GM19438 (cell line): ENCODE results near the gene SLBP.
"Not testable (repeated sequence)": the region's sequence is repeated elsewhere in the genome, so short reads cannot be mapped to it uniquely, and the experiment has no call there.

Experiments
- ATAC-seq: cut with Tn5 transposase; IDR thresholded peaks from one replicate; pipeline ENCODE4 v1.9.1; 2021; ENCODE audit warnings: low read depth; ENCODE audit not compliant: unreplicated experiment

Gene SLBP

DNA sequence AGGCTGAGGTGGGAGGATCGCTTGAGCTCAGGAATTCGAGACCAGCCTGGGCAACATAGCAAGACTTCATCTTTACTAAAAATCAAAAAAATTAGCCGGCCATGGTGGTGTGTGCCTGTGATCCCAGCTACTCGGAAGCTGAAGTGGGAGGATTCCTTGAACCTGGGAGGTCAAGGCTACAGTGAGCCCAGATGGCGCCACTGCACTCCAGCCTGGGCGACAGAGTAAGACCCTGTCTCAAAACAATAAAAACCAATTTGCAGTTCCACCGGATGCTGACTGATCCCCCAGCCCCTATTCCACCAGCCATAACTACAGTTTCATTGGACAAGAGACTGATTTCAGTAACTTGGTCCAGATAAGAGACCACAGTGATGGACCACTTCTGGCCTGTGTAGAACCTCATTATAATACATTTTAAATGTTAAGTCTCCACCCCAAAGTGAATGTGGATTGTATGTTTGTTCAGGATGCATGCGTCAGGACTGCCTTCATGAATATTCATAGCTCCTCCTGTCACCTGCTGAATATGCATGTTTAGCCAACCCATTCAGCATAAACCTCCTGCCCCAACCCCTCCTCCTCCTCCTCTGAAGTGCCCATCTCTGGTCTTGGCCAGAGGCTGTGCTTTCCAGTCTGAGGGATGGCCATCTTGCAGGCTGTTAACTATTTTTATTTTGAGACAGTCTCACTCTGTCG lies 2.3 kb upstream of the SLBP start:
- no peak for ATAC-seq

DNA sequence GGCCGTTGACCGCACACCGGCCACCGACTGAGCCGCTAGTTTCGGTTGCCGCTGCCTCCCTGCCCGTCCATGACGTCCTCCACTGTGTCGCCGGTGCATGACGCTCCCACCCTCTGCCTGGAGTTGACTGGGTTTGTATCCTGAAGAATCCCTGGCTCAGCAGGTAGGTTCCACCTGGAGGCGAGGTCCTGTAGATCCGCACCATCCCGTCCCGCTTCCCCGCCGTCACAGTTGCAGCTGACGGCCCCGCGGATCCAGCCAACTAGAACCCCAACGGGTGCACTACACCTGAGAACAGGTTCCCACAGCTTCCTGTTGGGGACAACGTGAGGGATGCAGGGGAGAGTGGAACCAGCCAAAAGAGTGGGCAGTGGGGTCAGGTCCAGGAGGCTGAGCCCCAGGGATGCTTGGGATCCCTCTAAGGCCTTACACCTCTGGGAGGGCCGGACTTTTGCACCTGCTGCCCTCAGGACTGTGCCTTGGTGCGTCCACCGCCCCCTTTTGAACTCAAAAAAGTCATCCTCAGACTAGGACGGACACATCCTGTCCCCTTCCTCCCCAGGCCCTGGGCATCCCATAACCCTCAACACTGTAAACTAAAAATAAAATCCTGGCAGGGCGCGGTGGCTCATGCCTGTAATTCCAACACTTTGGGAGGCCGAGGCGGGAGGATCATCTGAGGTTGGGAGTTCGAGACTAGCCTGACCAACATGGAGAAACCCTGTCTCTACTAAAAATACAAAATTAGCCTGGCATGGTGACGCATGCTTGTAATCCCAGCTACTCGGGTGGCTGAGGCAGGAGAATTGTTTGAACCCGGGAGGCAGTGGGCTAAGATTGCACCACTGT lies 1.1 kb upstream of the SLBP start:
- ATAC-seq, result peak; percentile 4

DNA sequence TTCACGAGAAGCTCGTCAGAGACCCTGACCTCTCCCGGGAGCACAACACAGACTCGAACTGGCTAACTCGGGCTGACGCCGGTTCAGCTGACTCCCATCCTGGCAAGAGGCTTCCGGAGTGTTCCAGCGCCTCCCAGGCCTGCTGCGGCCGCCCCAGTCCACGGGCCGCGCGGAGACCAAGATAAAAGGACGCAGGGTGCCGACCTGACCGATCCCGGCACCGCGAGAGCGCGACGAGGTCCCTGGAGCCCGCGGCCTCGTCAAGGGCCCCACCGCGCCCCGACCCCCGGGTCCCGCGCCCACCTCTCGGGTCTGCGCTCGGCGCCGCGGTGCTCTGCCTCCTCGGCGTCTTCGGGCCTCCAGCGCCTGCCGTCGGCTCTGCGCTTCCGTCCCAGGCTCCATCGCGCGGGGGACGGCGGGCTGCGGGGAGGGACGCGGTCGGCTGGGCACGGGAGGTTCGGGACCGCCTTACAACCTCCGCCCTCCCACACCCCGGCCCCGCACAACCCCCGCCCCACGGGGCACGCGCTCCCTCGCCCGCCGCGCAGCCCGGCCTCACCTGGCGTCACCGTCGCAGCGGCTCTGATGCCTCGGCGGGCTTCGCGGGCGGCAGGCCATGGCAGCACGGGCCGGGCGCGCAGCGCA lies 426 bp downstream of the SLBP start:
- peak; percentile 4 for ATAC-seq

DNA sequence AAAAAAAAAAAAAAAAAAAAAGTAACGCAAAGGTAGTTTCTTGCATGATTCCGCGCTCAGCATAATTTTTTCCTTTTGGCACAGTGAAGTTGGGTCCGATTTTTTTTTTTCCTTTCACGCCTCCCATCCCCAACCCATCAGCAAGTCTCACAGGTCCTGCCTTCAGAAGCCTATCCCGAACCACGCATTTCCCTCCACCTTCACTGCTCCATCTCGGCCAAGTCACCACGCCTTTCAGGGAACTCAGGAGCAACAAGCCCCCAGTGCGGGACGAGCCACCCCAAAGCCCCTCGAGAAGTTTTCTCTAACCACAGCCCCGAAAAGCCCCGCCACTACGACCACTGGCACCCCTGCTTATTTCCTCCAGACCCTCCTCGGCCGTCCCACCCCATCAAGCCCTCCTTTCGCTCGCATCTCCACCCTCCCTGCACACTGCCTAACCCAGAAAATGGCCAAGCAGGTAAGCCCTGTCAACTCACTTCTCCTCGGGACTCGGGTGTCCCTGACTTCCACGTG lies 1.0 kb downstream of the SLBP start:
- no peak for ATAC-seq

DNA sequence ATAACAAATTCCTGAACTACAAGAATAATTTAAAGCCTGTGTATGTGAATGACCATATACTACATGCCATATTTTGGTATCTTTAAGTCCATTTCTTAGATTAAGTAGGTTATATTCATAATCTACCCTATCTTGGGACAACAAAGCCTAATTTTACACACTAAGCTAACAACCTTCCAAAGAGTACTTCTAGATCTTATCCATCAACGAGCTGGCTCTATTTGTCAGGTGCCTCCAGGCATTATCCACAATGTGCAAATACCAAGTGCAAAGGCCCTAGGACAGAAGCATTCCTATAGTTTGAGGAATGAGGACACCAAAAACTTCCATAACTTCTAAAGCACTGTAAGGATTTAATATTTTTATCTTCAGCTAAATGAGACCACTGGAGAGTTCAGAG lies 3.5 kb downstream of the SLBP start:
- no peak for ATAC-seq

DNA sequence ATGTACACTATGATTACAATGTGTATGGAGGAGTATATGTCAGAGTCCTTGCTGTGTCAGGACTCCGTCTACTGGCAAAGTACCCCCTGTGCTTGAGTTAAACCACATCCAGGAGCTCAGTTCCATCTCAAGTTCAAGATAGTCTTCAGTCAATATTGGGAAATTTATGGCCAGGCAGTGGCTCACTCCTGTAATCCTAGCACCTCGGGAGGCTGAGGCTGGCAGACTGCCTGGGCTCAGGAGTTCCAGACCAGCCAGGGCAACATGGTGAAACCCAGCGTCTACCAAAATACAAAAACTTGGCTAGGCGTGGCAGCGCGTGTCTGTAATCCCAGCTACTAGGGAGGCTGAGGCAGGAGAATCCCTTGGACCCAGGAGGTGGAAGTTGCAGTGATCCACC lies 5.8 kb downstream of the SLBP start:
- no peak for ATAC-seq

DNA sequence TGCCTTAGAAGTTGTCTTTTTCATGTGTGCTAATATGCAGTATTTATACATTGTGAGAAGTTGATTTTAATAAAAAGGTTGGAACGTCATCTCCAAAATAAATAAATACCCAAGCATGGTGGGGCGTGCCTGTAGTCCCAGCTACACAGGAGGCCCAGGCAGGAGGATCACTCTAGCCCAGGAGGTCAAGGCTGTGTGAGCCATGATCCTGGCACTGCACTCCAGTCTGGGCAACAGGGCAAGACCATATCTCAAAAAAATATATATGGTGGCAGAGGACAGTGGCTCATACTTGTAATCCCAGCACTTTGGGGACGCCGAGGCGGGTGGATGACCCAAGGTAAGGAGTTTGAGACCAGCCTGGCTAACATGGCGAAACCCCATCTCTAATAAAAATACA lies 6.4 kb downstream of the SLBP start:
- ATAC-seq, result no peak

DNA sequence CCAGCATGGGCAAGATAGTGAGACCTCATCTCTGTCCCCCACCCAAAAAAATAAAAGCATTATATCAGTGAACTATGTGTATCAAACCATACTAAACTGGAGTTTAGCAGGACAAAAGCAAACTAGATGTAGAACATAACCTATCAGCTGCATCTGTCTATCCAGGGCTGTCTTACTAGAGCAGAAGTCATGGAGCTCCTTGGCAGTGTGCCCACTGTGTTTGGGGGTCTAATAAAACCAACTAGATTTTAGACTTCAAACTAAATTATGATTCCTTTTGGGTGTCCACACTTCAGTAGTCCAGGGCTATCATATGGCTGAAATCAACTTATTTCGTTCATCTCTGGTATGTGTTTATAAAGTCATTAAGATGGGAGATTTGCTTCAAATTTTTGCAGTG lies 8.3 kb downstream of the SLBP start:
- ATAC-seq, result no peak

DNA sequence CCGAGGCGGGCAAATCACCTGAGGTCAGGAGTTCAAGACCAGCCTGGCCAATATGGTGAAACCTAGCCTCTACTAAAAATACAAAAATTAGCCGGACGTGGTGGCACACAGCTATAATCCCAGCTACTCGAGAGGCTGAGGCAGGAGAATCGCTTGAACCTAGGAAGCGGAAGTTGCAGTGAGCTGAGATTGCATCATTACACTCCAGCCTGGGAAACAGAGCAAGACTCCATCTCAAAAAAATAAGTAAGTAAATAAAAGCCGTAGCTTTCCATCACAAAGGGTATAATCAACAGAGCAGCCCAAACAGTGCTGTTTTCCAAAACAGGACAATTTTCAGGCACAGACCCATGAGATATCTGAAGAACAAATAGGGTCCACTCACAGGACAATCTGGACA lies 10.4 kb downstream of the SLBP start:
- not testable (repeated sequence) for ATAC-seq

DNA sequence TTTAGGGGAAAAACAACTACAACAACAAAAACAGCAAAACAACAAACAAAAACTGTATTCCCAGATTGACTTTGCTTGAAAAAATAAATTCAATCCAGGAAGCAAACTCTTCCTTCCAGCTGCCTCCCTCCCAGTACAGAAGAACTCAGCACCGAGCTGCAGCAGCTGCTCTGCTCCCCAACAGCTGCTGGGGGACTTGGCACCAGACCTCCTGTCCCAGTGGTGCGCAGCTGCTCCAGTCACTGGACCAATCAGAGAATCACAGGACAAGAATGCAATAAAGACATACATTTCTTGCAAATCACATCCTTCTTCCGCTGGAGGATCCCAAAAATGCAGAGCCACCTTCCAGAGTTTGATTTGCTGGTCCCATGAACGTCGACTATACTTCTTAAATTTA lies 16.2 kb downstream of the SLBP start:
- no peak for ATAC-seq

DNA sequence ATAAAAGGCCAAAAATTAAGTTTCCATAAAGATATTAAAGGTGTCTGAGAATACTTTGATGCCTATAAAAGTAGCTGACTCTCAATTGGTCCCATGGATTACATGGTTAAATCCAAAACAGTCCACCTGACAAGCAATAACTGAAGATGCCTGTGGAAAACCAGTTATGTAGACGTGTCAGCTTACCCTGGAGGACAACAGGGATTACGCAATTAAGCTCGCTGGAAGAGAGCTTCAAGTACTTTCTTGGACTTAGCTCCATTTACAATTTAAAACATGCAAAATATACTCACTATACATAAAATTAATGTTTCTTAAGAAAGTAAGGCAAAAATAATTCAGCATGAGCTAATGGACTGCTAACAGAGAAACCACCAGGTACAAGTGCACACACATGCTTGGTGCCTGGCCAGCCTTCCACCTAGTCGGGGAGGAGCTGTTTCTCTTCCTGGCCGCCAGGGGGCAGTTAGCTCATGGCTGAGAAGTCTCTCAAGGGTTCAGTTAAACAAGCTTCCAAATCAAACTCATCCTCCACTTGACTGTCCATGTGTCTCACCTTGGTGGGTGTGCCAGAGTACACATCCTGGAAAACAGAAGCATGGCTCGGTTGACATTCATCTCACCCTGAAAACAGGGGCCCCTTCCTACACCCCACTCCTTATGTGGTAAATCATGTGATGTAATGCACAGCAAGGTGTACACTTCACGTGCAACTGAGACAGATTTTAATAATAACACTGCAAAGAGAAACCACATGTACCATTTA lies 18.8 kb downstream of the SLBP start:
- peak; percentile 68 for ATAC-seq

DNA sequence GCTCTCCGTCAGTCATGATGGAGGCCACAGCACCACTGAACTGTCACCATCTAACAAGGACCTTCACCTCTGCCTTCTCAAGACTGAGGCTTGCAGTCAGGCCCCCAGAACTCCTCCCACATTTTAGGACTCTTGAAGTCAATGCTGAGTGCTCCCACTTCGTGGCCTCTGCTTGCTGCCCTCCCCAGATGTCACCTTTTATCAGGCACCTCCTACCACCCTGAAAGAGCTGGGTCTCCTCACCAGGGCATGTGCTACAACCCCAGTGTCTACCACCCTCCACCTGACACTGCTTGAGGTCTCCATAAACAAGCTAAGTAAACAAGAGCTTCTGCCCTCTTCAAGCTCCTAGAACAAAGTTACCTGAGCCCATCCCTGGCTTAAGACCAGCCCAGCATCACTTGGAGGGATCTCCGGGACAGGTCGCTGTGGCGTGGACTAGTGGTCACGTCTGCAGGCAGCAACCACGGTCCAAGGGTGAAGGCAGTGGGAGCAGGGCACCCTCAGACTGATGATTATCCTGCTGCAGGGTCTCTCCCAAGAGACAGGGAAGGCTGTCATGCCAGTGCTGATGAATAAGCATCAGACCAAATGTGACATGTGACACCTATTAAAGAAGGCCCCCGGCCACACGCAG lies 20.3 kb downstream of the SLBP start:
- no peak for ATAC-seq

DNA sequence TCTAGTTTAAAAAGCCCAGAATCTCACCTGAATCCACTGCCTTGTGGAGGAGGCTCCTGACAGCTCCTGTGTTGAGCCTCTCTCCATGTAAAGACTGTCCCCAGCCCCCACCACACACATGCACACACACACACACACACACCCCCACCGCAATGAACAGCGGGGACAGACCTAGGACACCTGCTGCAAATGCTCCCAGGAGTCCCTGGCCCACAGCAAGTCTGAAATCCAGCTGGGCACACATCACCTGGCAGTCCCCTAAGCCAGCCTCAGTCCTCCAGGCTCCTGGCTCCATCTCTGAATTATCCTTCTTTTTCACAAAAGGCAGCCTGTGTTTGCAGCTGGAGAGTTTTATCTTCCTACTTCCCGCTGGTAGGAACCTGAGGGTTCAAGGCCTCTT lies 21.4 kb downstream of the SLBP start:
- no peak for ATAC-seq

DNA sequence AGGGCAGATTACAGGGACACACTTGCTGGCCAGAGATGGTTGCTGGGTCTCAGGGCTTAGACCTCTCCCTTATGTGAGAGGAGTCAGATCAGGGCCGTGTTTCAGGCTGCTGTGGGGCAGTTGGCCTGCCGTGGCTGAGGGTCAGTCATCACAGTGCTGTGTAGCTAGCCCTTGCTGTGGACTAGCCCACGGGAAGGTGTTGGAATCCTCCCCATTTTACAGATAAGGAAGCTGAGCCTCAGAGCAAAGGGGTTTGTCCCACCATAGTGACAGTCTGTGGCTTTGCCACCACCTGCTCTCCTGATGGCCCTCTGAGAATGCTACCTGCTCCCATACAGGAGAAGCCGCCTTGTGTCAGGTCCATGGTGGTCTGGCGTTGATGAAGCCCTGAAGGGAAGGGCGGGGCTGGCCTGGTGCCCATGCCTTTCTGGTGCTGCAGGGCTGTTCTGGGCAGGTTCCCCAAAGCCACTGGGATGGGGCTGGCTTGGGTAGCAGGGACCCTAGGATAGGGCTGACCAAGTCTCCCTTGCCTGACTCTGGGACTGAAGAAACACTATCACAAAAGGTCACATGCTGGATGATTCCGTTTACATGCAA lies 25.6 kb downstream of the SLBP start:
- no peak for ATAC-seq

DNA sequence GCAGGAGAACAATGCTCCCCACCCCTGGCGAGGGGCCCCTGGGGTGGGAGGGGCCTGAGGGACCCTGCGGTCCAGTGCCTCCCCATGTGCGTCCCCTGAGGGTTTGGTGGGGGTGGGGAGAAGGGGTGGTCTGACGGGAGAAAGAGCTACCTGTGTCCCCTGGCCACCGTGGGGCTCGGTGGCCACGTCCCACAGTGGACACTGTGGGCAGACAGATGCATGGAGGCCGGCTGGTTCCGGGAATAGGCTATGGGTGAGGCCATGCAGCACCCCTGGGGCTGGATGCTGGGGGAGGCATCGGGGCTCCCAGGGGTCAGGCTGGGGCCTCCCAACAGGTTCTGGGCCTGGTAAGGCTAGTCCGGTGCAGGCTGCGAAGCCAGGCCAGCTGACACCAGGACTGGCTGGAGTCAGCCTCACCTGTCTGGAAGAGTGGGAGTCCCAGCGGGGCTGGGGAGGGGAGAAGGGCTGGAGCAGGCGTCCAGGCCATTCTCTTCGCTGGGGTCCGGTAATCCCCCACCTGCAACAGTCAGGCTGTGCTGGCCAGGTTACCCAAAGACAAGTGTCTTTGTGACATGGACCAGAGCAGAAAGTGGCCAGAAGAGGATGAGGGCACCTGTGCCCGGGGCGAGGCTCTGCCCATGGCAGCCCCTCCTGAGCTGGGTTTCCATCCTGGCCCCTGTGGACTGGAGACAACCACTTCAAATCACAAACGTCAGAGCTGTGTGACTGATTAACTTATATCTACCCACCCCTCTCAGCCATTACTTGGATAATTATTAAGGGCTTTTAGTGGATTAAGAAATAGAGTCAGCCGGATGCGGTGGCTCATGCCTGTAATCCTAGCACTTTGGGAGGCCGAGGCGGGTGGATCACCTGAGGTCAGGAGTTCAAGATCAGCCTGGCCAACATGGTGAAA lies 26.6 kb downstream of the SLBP start:
- no peak for ATAC-seq

DNA sequence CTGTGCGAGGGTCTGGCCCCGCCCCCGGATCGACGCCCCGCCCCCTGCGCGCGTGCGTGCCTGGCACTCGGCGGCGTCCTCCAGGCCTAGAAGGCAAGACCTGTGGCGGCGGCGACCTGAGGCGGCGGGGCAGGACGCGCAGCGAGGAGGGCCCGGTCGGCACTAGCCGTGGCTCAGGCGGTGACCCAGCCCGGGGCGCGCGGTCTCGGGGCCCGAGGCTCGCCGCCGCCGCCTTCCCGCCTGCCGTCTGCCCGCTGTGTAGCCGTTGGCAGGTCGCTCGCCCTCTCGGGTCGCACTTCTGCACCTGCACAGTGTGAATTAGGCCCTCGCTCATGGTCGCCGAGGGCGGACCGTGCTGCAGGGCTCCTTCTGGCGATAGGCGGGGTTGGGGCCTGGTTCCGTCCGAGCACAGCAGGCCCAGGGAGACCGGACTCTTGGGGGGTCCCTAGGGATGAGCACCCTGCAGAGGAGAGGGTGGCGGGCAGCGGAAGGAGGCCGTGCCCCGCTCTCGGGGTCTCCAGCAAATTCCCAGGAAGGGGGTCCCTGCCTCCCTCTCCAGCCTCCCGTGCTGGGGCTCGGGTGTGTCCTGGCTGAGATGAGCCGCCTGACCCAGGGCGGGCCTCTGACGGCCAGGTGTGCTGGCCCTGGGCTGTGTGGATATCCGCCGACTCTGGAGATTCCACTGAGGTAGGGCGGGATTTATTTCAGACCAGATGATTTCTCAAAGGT lies 27.4 kb downstream of the SLBP start:
- ATAC-seq, result peak; percentile 13

DNA sequence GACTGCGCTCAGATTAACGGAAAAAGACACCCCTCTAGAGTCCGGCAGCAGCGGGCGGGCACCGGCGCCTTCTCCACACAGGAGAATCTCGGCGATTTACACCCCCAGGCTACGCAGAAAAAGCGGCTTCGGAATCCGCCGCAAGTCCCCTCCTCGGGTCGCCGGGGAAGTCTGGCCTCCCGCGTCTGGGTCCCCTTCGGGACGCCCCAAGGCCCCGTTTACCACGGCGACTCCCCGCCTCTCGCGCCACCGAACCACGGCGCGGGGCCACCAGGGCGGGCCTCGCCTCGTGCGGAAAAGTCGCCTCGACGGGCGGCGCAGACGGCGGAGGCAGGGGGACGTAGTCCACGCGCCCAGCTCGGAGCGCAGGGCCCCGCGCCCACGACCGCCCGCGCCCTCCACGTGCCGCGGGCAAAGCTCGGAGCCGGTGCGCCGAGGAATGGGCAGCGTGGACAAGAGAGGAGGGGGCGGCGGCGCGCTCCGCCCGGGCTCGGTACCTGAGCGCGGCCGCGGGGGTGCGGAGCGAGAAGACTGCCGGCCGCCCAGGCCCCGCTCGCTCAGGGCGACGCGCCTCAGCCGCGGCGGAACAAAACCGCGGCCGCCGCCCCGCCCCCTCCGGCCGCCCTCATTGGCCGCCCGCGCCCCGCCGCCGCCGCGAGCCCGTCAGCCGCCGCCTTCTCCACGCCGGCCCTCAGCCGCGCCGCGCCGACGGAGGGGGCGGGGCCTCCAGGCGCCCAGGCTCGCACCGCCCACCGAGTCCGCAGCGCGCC lies 28.2 kb downstream of the SLBP start, which contains the start of gene FAM53A:
Gene FAM53A (minus strand): TSS at position 578 of the 770 bp plus-strand sequence. CDS start 15,572 bp downstream, outside the sequence.
- ATAC-seq, result peak; percentile 80
